Activated CD4-positive, alpha-beta T cell treated with anti-CD3 and anti-CD28 coated beads, Interleukin-10, Interleukin-2, amounts not matched to agents 100 ng/mL and 50 ng/mL, durations not matched to agents 16 hours and 8 hours (primary cell): Measurements from ENCODE around the gene BBX.
"Not testable (repeated sequence)": the region's sequence is repeated elsewhere in the genome, so short reads cannot be mapped to it uniquely, and the experiment has no call there.

Experiments
- DNase-seq: peaks from one replicate; pipeline ENCODE4 v3.0.0-alpha.2; 2020

BBX gene

DNA sequence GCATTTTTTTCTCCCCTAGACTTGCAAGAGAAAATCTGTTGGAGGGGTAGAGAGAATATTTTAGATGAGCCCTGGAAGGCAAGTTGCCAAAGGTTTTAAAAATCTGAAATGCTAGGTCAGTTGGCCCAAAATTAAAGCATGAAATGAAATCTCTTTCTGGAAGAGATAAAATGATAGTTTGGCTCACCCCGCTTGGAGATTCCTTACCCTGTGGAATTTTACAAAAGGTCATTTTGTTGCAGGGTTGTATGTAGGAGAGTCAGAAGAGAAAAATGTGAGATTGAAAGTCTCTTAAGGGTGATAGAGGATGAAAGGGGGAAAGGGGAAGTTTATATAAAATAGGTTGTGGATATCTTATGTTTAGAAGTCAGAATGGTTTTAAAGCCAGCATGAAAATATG is 290.3 kb downstream of the BBX start:
- DNase-seq: no peak

DNA sequence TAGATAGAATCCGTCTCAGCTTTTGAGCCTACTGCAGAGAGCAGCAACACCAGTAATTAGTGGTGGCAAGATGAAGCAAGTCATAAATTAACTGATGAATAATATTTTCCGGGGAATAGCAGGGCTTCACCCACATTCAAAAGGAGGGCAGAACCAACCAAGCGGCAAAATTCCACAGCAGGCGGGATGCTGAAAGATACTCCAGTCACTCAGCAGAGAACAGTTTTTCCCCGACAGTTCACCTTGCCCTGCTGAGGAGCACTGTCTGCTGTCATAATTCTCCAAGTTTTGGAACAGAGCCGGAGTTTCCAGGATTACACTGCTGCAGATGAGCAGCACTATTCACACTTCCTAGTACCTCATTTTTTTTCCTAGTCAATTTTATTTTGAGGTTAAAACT is 293.3 kb downstream of the BBX start:
- DNase-seq: no peak

DNA sequence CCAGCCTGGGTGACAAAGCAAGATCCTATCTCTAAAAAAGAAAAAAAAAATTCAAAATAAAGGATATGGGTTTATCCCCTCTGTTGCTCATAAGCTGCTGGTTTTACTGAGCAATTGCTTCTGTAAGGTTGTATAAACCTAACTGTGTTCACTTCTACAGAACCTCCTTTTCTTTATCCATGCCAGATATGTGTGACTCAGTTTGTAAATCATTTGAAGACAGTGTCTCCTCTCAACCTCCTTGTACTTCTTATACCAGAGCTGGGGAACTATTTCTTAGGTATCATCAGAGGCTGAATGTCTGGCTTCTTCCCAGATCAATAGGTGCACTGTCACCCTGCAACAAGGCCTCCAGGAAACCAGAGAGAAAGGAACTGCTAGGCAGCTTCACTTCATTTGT is 294.3 kb downstream of the BBX start:
- DNase-seq: no peak

DNA sequence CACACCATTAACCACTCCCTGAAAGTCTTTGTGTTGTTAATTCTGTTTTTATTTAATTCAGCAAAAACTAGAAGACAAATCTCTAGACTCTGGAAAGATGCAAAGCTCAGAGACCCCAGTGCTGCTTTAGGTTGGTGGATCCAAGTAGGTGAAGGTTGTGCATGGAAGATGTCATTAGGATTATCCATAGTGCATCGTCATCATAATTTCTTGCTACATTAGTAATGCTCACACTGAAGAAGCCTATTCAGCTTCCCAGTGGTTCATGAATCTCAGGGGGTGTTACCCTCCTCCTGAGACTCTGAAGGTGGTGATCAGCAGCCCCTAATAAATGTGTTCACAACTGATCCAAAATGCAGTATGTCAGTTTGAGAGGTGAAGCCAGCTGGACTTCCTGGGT is 295.3 kb downstream of the BBX start:
- DNase-seq: no peak

DNA sequence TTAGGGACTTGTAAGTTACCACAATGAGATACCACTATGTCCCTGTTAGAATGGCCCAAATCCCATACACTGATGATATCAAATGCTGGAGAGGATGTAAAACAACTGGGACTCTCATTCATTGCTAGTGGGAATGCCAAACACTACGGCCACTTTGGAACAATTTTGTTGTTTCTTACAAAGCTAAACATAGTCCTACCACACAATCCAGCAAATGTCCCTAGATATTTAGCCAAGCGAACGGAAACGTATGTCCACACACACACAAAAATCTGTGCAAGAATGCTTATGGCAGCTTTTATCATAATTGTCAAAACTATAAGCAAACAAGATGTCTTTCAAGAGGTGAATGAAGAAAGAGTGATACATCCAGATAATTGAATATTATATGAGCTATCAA is 296.9 kb downstream of the BBX start:
- DNase-seq: no peak

DNA sequence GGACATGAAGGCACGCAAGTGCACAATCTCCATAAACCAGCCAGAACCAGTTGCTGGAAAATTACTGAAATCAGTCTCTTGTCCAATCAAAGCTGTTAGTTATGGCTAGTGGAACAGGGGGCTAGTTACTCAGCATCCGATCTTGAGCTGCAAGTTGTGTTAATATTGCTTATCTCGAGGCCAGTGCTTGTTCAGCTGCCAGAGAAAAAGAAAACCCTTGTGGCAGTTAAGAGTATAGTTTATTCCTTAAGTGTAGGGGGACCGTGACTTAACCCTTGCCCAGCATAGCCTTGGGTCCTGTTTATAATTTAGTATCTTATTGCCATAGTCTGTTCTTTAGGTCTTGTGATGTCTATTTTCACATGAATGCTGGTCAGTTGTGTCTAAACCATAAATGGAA is 299.5 kb downstream of the BBX start:
- no peak for DNase-seq

DNA sequence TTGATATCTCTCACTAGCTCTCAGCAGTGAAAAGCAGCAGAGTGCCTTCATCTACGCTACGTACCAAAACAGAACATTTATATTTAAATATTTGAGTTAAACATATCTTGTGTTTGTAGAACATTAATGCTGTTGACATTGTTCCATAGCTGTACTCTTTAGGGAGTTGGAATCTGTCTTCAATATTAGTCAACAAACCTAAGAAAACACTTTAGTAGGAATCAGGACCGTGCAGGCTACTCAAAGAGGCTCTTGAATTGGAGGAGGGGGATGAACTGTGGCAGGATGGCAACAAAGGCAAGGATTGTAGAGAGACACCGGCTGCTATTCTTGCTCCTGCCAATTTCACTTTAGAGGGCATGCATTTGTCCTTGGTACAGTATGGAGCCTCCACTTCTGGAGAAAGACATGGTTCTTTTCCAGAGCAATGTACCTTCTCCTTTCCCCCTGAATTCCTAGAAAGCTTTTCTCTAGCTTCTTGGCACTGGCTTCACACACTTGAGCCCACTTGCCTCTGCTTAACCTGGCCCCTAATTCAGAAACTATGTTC is 302.1 kb downstream of the BBX start:
- DNase-seq: no peak

DNA sequence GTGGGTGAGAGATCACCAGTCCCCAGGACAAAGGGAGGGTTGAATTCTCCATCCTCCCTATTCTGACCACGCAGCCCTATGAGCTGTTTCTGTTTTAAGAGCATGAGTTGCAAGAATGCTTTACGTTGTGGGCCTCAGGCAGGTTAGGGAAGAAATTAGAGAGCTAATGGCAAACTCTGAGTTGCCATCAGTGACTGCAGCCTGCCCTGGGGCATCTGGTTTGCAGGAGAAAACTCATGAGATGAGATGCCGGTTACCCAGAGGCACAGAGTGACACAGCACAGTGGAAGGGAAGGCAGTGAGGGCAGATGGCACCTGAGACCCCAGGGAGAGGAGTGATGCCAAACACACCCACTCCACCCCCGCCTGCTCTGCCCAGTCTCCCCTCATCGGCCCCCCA is 302.8 kb downstream of the BBX start:
- no peak for DNase-seq

DNA sequence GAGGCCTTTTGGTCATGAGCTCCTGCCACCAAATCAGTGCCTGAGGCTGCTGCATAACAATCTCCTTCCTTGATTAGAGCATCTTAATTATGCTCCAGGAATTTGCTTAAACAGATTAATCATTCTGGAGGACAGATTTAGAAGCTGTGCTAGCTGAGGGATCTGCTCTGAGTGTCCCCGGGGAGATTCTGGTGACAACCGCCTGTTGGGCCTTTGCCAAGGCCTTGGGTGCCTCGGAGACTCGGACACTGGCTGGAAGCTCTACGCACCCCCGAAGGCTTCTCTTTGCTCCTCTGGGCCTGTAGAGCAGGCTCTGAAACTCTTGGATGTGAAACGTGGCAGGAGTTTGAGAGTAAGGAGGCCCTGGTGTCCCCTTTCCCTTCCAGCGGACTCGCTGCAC is 304.0 kb downstream of the BBX start:
- no peak for DNase-seq

DNA sequence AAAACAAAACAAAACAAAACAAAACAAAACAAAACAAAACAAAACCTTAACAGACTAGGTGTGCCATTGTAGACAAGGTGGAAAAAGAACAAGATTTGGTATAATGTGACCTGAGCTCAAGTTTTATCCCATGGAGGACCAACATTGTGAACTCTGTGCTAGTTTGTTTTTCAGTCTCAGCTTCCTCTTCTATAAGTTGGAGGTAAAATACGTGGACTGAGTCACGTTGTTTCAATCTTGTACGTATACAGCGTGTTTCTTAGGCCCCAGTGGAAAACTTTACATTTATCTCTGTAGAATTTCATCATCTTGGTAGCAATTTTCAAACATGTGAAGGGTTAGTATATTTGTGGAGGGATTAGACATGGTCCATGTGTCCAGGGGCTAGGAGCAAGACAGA is 306.4 kb downstream of the BBX start:
- no peak for DNase-seq

DNA sequence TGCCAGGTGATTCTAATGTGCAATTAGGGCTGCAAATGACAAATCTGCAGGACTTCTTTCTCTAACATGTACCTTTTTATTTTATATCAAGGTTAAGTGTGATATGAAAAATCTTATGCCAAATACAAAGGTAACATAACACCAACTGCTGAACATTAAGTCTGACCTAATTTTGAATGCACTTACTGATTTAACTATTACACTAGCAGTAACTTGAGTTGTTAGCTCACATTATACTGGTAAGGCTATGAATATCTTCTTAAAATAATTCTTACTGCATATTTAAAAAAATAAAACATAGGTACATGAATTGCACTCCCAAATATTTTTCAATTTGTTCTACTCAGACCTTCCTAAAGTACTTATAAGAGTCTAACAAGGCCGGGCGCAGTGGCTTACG is 308.8 kb downstream of the BBX start:
- no peak for DNase-seq

DNA sequence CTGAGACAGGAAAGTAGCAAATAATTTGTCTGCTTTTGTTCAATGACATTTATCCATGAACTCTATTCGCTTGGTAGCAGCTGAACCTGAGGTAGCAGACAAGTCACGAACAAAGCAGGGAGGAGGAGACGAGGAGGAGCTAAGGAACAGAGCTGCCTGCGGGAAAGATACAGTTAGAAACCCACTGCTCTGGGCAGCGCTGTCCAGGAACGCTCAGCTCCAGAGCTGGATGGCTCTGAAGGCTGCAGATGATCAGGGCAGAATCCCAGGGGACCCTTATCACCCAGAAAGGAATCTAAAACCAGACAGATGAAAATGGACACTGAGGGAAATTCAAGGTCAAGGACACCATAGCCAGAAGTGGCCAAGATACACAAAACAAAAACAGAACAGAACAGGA is 310.3 kb downstream of the BBX start:
- DNase-seq: no peak

DNA sequence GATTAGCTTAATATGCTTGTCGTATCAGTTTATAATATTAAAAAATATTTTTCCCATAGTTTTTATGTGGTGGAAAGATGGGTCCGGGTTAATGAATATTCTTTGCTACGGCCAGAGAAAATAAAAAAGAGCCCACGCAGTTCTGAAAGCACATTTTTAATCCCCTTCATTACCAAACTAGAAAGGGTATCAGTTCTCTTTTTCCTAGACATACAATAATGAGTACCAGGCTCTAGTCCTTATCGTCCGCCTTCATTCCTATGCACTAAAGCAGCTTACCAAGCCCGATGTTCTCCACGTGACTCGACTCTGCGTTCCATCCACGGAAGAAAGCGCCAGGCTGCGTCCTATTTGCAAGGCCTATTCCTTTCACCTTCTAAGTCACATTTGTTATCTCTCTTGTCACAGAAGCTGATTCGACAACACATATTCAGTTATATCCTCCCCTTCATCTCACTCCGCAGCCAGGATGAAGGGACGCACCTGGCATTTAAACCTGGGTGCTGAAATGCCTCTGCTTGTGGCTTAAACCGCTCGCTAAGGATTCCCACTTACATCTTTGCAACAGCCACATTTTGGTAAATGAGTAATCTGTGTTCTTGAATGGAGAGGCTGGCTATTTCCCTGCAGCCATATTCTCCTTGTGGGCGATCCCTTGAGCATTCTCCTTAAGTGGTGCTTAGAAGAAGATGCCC is 311.1 kb downstream of the BBX start:
- no peak for DNase-seq

DNA sequence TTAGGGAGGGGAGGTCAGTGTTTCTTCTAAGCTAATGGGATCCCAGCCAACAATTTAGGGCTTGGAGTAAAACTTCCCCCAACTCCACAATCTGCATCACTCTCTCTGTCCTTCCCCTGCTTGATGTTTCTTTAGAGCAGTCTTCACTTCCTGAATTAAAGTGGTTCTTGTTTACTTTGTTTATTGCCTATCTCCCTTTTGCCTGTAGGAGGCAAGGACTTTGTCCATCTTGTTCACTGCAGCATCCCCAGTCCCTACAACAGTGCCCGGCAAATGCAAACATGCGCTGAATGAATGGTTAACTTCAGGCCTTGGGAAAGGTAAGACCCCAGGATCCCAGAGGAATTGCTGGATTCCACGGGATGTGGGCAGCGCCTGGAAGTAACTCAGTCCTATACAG is 312.2 kb downstream of the BBX start:
- not testable (repeated sequence) for DNase-seq

DNA sequence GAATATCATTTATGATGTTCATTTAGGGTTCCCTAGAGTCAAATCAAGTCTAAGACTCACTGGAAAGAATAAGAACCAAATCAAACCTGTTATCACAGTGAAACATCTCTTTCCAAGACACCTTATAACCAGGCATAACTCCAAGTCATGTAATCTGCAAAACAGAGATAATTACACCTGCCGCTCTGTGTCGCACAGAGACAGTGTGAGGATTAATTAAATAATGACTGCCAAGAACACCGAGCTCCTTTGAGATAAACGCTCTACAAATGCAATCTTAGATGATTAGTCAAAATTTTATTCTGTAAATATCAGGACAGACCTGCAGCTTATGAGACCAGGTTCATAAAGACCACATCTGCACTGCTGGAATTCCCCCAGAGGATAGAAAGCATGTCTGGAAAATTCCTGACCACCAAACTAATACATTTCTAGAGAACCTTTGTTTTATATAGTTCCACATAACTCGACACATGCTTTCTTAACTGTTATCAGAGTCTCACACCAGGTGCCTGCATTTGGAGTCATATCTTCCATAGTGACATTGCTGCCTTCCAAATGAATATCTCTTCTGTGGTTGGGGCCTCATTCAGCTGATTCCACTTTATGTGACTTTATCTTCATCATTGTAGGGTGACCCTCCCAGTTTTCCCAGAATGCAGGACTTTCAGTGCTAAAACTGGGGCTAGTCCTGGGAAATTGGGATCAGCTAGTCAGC is 315.3 kb downstream of the BBX start:
- no peak for DNase-seq

DNA sequence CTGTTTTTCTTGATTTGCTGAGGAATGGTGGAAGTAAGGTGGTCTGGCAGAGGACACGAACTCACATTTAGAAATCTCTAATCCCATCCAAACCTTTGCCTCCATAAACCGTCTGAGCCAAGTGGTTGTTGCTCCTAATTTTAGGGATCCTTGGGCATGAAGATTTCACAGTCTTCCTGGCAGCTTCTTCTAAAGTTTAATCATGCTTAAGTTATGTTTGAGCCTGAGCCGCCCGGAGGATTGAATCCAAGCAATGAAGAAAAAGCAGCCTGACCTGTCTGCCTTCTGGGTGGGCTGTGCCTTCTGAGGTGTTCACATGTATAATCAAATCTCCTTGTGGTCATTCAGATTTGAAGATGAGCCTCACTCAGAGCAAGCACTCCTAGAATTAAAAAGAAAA is 319.1 kb downstream of the BBX start:
- DNase-seq: no peak

DNA sequence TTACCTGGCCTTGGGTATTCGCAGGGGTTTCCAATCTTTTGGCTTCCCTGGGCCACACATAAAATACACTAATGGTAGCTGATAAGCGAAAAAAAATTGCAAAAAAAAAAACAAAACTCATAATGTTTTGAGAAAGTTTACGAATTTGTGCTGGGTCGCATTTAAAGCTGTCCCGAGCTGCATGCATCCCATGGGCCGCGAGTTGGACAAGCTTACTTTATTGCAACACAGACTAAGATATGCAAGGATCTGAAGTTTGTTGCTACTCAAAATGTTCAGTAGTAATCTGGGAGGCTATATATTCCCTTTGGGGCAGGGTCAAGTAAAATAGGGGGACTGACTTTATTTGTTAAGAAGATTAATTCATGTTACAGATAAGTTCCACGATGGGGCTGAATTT is 320.2 kb downstream of the BBX start:
- DNase-seq: no peak

DNA sequence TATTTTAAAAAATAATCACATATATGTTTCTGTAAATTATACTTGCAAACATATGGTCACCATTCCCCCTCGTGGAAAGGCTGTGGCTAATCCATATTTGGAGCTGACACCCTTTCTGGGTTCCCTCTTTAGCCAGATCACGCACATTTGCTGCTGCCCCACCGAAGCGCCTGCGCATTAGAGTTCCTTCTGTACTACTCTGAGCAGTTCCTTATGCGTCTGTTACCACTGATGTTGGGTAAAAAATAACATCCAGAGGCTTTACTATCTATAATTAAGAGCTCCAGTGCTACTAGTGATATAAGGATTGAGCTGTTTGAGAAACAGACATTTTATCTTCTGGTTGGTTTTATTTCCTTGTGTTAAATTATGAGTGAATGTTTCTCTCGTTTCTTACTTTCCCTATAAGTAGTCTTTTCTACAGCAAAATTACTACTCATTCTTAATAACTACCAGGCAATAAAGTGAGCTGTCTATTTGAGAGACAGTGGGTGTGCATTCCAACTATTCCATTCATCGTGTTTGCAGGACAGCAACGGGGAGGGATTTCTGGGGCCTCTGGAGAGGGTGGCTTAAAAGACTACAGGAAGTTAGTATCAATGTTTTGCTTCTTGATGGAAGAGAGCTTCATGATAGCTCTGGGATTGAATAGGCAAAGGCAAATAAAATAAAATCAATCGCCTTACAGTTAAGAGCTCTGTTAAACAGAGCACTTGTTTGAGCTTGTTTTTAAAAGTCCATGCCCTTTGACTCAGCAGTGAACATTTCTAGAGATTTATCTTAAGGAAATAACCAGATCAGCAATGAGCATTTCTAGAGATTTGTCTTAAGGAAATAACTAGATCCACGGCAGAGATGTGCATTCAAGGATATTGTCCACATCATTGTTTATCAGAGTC is 322.9 kb downstream of the BBX start:
- no peak for DNase-seq

DNA sequence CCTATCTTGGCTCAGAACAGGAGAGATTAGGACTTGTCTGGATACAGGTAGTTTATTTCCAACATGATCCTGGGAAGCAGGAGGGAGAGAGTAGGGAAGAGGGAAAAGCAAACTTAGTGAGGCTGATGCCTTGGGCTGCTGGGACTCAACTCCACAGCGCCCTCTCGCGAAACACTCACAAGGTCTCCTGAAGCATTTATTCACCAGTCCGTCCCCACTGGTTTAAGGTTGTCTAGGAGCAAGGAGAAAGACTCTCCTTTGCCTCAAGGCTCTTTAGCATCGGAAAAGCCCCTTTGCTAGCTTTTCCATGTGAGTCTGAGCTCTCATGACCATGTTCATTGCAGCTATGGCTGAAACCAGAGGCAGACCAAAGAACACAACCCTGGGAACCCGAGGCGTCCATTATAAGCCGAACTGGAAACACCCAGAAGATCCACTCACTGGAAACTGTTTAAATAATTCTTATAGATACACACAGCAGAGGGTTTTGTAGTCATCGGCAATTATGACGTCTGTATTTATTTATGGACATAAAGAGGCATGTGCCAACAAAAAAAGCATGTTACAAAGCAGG is 323.6 kb downstream of the BBX start:
- peak; percentile 28 for DNase-seq

DNA sequence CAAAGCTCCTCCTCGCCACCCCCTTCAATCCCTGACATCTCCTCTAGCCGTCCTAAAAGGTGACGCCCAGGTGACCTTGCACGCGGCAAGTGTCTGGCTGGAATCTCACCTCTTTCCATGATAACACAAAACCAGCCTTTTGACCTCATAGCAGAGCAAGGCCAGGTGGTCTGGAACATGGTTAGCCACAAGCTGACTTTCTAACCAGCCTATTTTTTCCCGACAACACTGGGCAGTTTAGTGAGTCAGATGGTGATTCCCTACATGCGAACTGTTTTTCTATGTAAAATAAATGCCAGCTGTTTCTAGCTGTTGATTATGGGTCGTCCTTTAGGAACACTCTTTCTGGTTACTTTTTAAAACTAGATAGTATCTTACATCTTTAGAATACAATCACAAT is 325.0 kb downstream of the BBX start:
- no peak for DNase-seq

DNA sequence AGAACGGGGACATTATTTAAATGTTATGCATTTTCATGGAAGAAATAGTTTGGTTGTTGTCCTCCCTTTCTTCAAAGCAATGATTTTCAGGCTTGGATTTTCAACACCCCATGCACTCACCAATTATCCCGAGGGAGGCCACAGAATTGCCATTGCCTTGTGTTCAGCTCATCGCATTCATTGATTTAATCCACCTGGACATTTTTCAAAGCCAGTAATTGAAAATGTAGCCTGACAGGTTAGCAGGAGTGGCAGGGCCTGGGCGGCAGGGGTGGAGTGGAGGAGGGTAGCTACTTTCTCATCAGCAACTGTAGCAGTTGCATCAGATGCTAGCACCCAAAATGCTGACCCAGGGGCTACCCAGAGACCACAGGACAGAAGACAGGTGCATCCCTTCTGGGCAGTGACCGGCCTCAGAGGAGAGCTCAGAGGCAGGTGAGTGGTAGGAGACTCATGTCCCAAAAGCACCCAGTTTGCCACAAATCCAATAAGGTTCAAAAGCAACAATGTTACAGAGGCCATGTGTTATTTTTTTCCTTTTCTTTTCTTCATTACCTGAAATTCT is 325.7 kb downstream of the BBX start:
- DNase-seq: no peak

DNA sequence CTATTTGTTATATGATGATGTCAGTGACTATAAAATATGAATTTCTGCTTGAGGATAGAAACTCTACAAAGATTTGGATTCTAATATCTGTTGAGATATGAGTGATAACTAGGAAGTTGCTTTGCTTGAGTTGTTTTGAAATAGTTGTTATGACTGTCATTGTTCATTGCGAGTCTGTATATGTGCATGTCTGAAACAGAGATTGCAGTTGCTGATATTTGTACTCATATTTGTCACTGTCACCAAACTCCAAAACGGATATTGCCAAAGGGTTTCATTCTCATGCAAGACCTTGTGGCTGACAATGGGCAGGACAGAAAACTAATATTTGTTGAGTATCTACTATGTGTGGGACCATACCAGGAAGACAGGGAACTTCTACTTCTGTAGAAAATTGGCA is 327.9 kb downstream of the BBX start:
- DNase-seq: peak; percentile 84

DNA sequence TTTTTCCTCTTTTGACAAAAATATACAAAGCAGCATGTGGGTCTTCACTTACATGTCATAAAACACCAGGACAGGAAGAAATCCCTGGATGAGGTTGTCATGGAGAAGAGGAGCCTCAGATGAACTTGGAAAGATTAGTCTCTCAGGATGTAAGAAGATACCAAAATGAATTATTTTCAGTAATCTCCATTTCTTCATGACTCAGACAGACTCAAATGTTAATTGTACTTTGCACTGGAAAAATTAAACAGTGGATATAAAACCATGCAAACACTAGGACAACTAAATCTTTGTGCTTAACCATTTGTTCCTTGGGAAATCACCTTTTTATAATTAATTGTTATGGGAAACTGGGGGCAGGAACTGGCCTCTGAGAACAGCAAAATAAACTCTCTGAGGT is 331.1 kb downstream of the BBX start:
- DNase-seq: no peak
